Fibroblast of mammary gland (primary cell): ENCODE measurements around the gene RASGRP4.

Experiments
- DNase-seq: peaks from one replicate; pipeline ENCODE4 v3.0.0-alpha.2; 2010; ENCODE audit warnings: low read depth
- H3K4me3 ChIP-seq: 2 replicates; pipeline ENCODE4 v1.5.1; 2011; ENCODE audit warnings: low read depth, mild to moderate bottlenecking, low read length, moderate library complexity; ENCODE audit not compliant: control insufficient read depth
- TF ChIP-seq, protein P1 (sequence below): conservative IDR thresholded peaks from 2 replicates; pipeline ENCODE4 v1.5.1; 2011; ENCODE audit warnings: low read depth, low read length, inconsistent platforms; ENCODE audit not compliant: control insufficient read depth, insufficient read depth

Gene RASGRP4

DNA sequence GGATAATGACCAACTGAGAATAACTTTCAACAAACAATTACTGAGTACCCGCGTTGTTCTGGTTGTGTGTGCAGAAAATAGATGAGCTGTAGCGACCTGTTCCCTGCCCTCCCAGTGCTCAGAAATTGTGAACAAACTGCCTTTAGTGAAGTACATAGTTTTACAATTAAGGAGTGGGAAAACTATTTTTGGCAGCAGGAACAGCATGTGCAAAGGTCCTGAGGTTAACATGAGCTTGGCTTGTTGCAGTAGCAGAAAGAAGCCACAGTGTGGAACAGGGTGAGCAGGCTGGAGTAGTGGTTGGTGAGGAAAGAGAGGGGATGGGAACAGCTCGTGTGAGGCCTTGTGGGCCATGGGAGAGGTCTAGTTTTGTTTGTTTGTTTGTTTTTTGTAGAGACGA is 23.5 kb upstream of the RASGRP4 start:
- no peak for DNase-seq
- TF ChIP-seq, protein P1, sequence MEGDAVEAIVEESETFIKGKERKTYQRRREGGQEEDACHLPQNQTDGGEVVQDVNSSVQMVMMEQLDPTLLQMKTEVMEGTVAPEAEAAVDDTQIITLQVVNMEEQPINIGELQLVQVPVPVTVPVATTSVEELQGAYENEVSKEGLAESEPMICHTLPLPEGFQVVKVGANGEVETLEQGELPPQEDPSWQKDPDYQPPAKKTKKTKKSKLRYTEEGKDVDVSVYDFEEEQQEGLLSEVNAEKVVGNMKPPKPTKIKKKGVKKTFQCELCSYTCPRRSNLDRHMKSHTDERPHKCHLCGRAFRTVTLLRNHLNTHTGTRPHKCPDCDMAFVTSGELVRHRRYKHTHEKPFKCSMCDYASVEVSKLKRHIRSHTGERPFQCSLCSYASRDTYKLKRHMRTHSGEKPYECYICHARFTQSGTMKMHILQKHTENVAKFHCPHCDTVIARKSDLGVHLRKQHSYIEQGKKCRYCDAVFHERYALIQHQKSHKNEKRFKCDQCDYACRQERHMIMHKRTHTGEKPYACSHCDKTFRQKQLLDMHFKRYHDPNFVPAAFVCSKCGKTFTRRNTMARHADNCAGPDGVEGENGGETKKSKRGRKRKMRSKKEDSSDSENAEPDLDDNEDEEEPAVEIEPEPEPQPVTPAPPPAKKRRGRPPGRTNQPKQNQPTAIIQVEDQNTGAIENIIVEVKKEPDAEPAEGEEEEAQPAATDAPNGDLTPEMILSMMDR, result no peak
- no peak overlapping the region for H3K4me3 ChIP-seq

DNA sequence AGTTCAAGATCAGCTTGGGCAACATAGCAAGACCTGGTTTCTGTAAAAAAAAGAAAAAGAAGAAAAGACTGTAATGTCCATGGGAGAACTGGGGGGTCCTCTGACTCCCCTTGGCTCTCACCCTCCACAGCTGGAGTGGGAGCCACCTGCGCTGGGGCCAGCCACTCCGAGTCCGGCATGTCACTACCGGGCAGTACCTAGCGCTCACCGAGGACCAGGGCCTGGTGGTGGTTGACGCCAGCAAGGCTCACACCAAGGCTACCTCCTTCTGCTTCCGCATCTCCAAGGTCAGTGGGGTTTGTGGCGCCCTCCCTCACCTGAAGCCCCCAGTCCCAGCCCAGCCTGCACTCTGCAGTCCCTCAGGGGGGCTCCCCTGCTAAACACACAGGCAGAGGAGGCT is 22.2 kb upstream of the RASGRP4 start:
- TF ChIP-seq, protein P1, result no peak
- no peak overlapping the region for H3K4me3 ChIP-seq
- DNase-seq, result no peak

DNA sequence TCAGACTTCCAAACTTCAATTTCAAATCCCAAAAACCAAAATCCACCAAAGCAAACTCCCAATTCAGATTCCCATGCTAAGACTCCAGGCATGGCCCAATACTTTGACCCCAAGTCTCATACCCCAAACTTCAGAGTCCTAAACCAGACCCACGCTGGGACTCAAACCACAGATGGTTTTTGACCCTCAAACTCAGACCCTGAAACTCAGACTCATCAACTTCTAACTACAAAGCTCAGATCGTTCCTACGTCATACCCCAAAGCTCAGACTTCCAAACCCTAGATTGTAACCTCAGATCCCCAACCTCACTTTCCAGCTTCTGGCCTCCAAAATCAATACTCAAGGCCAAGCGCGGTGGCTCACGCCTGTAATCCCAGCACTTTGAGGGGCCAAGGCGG is 19.3 kb upstream of the RASGRP4 start:
- no peak overlapping the region for H3K4me3 ChIP-seq
- TF ChIP-seq, protein P1, result no peak
- no peak for DNase-seq

DNA sequence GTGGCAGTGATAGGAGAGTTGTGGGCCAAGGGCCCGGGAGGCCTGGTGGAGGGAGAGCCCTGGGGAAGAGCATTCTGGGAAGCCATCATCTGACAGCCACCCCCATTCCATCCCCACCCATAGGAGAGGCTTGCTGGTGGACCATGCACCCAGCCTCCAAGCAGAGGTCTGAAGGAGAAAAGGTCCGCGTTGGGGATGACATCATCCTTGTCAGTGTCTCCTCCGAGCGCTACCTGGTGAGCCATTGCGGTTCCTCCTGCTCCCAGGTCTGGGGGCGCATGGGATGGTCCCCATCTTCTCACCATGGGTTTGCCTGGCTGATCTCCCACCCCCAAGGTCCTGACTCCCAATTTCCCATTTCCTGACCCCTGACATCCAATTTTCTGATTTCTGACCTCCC is 18.0 kb upstream of the RASGRP4 start:
- DNase-seq, result no peak
- H3K4me3 ChIP-seq, result no peak overlapping the region
- TF ChIP-seq, protein P1, result no peak

DNA sequence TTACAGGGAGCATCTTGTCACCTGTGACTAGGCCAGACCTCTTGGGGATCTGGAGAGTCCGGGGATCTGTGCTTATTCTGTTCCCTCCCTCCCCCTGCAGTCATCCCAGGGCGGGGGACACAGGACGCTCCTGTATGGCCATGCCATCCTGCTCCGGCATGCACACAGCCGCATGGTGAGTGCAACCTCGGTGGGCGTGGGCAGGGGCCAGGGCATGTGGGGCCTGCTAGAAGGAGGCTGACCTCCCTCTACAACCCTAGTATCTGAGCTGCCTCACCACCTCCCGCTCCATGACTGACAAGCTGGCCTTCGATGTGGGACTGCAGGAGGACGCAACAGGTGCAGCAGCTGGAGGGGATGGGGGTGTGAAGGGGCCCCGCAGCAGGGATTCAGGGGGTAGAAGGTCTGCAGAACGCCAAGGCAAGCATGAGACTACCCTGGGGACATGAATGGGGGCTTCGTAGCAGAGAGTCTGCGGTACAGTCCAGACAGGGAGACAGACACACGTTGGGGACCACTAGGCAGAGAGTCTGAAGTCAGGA is 17.5 kb upstream of the RASGRP4 start:
- TF ChIP-seq, protein P1, result no peak
- DNase-seq, result no peak
- H3K4me3 ChIP-seq, result no peak overlapping the region

DNA sequence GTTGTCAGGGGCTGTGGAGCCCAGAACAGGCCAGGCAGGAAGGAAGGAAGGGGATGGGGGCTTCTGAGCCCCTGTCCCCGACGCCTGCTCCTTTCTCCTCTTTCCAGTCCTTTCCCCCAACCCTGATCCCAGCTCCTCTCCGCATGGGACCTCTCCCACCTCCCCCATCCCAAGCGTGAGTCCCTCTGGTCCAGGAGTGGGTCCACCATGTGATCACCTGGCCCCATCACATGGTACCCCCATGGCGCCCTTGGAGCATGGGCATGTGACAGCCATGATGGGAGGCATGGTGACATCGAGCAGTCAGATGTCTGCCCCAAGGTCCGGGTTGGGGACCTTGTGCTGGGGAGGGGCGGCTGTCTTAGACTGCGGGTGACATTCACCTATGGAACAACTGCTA is 16.7 kb upstream of the RASGRP4 start:
- H3K4me3 ChIP-seq, result no peak overlapping the region
- TF ChIP-seq, protein P1, result no peak
- DNase-seq, result no peak
